ENCODE results near the gene RPS10.

DNA sequence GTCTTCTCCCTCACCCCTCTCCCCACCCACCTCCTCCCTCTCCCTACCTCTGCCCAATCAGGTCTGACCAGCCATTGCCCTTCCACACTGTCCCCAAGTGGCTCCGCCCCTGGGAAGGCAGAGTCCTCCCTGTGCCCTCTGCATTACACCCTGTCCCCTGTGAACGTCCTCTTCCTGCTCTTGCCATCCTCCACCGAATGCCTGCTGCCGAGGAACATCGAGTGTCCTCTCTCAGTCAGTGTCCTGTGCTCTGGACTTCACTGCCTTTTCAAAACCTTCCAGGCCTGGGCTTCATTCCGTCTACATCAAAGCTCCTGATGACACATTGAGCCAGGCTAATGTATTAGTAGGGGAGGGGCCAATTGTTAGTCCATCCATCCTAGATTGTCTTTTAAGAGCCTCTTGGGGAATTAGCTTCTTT lies 36.7 kb upstream of the RPS10 start:
- TF ChIP-seq, protein P1, sequence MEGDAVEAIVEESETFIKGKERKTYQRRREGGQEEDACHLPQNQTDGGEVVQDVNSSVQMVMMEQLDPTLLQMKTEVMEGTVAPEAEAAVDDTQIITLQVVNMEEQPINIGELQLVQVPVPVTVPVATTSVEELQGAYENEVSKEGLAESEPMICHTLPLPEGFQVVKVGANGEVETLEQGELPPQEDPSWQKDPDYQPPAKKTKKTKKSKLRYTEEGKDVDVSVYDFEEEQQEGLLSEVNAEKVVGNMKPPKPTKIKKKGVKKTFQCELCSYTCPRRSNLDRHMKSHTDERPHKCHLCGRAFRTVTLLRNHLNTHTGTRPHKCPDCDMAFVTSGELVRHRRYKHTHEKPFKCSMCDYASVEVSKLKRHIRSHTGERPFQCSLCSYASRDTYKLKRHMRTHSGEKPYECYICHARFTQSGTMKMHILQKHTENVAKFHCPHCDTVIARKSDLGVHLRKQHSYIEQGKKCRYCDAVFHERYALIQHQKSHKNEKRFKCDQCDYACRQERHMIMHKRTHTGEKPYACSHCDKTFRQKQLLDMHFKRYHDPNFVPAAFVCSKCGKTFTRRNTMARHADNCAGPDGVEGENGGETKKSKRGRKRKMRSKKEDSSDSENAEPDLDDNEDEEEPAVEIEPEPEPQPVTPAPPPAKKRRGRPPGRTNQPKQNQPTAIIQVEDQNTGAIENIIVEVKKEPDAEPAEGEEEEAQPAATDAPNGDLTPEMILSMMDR (IDR thresholded peaks at IDR 0.05), result no peak
- TF ChIP-seq EP300 (IDR thresholded peaks at IDR 0.05), result no peak
